SHP77 (cell line): Measurements from ENCODE around the gene RTKN.
"Not testable (repeated sequence)": the region's sequence is repeated elsewhere in the genome, so short reads cannot be mapped to it uniquely, and the experiment has no call there.

Experiments used
- DNase-seq, 2 experiments: peaks; one replicate each; lab custom pipeline; 2025; lab: John Stamatoyannopoulos, UW

The RTKN gene

DNA sequence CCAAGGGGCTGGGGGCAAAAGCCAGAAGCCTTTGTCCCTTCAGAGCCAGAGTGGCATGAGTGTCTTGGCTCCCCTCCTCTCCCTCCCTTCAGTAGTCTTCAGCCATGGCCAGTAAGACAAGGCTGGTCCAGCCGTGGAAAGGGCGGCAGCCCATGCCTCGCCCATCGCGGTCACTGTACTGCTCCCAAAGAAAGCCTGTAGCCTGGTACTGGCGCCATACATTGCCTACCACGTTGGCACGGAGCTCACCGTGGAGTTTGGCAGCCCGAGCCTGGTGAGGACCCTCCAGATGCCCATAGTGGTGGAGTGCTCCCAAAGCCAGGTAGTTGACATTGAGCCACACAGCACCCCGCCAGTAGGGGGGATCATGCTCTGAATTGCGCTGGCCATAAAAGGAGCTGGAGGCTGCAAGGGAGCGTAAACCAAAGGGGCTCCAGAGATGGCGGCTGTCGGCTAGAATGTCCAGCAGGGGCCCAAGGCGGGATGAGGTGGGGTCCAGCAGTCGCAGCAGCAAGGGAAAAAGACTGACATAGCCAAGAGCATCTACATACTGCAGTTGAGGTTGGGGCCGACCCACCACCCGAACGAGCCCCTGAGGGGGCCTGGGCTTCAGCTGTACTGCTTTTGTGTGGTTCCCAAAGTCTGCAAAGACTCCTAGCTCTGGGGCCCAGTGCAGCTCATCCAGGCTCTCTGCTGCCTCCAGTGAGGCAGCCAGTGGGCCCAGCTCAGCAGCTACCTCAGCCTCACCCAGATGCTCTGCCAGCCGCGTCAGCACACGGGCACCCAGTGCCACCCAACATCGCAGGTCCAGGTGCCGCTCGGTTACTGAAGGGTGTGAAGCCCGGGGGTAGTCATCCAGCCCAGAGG, 19.7 kb upstream of the RTKN start:
- peak in 1 of 2 experiments; percentile 12 for DNase-seq

DNA sequence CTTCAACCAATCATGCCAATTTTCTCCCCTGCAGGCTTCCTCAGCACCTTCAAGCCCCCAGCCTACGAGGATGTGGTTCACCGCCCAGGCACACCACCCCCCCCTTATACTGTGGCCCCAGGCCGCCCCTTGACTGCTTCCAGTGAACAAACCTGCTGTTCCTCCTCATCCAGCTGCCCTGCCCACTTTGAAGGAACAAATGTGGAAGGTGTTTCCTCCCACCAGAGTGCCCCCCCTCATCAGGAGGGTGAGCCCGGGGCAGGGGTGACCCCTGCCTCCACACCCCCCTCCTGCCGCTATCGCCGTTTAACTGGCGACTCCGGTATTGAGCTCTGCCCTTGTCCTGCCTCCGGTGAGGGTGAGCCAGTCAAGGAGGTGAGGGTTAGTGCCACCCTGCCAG, 18.4 kb upstream of the RTKN start:
- DNase-seq: not testable (repeated sequence)

DNA sequence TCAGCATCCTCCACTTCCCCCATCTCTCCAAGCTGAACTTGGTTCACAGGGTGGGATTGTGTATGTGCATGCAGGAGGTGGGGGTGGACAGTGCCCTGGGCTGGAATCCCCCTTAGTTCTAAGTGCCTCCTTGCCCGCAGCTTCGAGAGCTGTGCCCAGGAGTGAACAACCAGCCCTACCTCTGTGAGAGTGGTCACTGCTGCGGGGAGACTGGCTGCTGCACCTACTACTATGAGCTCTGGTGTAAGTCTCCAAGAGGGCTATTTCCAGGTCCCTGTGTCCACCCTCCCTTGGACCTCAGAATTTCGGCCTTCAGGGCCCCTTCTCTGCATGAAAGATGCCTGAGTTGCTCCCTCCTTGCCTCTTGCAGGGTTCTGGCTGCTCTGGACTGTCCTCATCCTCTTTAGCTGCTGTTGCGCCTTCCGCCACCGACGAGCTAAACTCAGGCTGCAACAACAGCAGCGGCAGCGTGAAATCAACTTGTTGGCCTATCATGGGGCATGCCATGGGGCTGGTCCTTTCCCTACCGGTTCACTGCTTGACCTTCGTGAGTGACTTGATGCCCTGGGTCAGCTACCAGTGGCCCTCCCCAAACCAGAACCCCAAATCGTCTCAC, 17.9 kb upstream of the RTKN start:
- not testable (repeated sequence) for DNase-seq

GRCh38 chr2:74458938-74459363, 17.2 kb upstream of the RTKN start:
- no peak for DNase-seq

DNA sequence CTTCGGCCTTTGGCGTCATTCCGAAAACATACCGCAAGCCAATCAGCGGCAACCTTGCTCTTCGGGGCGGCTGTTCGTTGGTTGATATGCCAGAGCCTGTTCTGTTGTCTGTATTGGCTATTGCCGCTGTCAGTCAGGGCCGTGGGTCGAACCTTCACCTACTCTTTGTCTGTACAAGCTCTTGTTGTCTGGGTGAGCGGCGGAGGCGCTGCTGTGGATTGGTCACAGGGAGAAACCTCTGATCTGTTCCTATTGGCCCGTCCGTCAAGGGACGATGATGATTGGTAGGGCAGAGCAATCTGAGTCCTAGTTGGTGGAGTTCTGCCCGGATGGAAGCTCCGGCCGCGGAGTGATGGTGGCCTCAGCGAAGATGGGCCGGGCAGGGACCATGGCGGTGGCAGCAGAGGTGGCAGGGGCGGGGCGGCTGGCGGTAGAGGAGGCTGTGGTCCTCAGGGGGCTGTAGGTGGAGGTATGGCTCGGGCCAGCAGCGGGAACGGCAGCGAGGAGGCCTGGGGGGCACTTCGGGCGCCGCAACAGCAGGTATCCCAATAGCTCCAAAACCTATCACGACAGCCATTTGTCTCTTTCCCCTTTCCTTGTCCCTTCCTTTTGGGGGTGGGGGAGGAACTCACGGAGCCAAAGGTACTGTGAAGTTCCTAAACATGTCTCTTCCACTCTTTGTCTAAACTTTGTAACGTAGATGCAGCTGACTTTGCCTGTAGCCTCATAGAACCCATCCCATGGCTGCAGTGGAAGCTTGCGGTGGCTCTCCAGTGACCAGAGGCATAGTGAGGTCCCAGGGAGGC, 16.6 kb upstream of the RTKN start, which contains the start of gene WBP1:
Gene WBP1, plus strand, starts transcription at position 307 of the 806 bp plus-strand sequence. Its CDS starts 165 bp downstream, at position 472.
- DNase-seq: peak; percentile 99 to 100

DNA sequence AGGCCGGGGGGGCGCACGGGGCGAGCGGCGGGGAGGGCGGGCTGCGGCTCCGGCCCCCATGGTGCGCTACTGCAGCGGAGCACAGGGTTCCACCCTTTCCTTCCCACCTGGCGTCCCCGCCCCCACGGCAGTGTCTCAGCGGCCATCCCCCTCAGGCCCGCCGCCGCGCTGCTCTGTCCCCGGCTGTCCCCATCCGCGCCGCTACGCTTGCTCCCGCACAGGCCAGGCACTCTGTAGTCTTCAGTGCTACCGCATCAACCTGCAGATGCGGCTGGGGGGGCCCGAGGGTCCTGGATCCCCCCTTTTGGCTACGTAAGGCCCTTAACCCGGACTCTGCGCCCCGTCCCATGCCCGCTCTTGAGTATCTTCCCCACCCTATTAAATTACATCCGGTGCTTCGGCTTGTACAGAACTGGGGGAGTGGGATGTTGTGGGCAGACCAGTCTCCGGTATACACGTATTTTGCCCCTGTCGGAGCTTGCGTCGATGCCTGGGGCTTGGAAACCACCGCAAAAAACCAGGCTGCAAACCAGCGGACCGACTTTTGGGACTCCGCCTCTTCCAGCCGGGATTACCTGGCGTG, 15.9 kb upstream of the RTKN start:
- DNase-seq: peak; percentile 53 to 77

DNA sequence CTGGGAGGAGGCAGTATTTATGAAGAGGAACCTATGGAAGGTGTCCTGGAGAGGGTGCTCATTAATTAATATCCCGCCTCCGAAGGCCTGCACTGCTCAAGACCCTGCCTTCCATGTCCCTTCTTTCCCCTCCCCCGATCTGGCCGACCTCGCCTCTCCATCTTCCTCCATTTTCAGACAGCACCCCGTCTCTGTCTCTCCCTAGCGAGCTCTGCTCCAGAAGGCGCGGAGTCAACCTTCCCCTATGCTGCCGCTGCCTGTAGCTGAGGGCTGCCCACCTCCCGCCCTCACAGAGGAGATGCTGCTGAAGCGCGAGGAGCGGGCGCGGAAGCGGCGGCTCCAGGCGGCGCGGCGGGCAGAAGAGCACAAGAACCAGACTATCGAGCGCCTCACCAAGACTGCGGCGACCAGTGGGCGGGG, 15.4 kb upstream of the RTKN start:
- DNase-seq: no peak

DNA sequence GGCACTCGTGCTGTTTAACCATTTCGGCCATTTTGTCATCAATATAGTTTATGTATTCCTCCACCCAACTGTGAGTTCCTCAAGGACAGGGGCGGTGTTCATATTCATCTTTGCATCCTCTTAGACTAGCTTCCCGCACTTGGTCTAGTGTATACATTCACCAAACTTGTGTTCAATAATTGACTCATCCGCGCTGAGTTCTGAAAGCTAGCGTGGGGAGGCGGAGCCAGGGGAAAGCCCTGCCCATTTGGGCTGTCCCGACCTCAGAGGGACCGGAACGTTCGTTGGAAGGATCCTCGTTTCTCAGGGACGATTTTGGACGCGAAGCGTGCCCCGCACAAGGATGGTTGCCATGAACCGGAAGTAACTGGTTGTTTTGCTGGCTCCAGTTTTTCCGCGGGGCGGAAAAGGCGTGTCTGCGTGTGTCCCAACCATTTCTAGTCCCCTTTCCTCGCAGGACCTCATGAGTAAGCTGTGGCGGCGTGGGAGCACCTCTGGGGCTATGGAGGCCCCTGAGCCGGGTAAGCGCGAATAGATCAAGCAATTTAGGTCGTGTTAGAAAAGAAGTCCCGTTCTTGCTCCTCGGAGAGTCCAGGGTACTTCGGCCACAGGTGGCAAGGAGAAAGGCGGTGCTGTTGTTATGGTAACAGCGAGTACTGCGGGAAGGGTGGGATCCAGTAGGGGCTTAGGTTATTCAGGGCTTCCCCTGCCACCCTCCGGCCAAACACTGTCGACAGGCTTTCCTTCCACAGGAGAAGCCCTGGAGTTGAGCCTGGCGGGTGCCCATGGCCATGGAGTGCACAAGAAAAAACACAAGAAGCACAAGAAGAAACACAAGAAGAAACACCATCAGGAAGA, 13.1 kb upstream of the RTKN start, which contains the start of gene INO80B:
Gene INO80B, plus strand, starts transcription at position 434 of the 858 bp plus-strand sequence. Its CDS starts 30 bp downstream, at position 464.
- peak; percentile 90 to 95 for DNase-seq

DNA sequence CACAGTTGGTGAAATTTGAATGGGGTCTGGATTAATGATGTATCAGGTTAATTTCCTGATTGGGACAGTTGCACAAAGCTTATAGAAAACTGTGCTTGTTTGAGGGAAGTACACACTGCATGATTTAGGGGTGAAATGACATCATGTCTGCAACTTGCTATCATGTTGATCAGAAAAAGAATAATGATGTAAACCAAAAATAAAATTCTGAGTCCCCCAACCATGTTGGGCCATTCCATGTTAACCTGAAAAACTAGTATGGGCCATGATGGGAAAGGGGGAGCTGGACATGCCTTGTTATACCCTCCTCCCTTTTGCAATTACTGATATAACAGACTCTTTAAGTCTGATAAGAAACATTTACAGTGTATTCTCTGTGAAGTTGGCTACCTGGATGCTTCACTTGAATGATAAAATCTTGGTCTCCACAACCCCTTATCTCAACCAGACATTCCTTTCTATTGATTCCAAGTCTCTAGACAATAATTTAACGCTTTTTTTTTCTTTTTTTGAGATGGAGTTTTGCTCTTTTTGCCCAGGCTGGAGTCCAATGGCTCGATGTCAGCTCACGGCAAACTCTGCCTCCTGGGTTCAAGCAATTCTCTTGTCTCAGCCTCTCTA, 8.9 kb upstream of the RTKN start:
- DNase-seq: no peak

- no peak for DNase-seq
These were observed 7.0 kb upstream of the RTKN start for GRCh38 chr2:74448771-74449170.

- no peak for DNase-seq
These were observed 5.7 kb upstream of the RTKN start for GRCh38 chr2:74447230-74447999.

DNA sequence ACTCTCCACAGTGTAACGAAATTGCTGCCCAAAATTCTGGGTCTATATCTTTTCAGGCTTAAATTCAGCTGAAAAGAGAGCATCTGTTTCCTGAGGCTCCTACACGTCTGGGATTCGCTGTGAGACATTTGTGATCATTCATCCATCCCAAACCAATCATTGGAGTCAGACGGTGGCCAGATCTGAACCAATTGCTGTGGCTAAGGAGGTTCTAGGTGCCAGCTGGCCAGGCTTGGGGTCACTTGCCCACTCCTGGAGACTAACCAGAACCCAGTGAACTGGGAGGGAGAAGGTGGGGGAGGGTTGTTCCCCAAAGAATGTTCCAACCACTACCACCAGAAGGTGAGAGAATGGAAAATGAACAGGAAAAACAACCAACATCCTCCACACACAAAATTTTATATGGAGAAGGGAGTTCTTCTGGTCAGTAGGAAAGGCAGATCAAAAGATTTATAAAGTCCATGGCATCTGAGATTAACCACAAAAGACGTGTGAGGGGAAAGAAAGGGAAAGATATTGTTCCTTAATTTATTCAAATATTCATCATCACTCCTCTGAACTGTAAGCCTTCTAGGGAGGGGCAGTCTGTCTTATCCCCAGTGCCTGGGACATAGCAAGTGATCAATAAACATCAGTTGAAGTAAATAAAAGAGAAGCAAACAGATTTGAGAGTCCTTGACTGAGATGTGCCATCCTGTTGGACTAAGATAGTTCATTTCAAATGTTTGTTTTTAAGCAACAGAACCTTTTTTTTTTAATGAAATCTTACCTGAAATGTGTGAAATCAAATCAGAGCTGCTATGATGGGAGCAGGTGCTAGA, 3.0 kb upstream of the RTKN start:
- DNase-seq: no peak

- not testable (repeated sequence) for DNase-seq
These were observed 953 bp upstream of the RTKN start for GRCh38 chr2:74442483-74443297.

DNA sequence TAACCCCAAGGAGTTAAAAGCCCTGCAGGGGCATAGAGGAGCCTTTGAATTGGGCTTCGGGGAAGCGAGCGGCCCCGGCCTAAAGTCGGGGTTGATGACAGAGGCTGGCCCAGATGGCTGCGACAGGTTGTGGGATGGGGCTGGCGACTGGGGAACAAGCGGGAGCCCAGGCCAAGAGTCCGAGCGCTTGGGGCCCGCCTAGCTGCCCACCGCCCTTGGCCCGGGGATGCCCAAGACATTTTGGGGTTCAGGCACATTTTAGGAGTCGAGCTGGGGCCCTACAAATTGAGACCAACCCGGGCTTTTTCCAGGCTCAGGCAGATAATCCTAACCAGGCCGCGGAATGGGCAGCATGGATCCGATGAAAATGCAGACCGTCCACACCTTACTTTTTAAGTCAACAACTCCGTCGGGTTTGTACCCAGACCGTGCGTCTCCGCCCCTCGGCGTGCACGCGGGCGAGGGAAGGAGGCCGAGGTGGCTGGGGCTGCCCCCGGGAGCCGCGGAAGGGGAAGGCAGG, 507 bp downstream of the RTKN start:
- no peak for DNase-seq

GRCh38 chr2:74440378-74441169, 1.2 kb downstream of the RTKN start:
- peak; percentile 55 to 82 for DNase-seq

GRCh38 chr2:74439803-74440377, 1.8 kb downstream of the RTKN start:
- peak in 1 of 2 experiments; percentile 13 for DNase-seq
